GM18507 (cell line): ENCODE results near the gene SQOR.

ENCODE experiments used
- DNase-seq: peaks from one replicate; pipeline ENCODE4 v3.0.0; 2011; ENCODE audit warnings: low read depth; ENCODE audit not compliant: insufficient read length; ENCODE audit errors: extremely low spot score
- FAIRE-seq: peaks from 2 replicates; lab custom pipeline; 2011; peaks lifted over from hg19 to GRCh38; lab: Jason Lieb, UNC

Gene SQOR

DNA sequence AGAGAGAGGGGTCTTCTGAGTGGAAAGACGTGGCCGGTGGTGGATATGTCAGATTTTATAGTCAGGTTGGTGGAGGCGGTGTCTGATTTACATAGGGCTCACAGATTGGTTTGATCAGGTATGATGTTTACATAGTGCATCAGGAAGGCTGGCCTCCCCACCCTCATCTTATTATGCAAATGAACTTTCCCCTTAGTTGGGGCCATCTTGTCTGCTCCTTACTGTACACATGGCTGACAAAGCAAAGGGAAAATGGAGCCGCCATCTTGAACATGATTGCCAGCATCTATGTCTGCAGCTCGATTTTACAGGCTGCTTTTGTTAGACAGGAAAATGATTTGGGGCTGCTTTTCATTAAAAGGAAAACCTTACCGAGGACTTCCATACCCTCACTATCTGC, 19.9 kb downstream of the SQOR start:
- no peak for FAIRE-seq
- no peak for DNase-seq

- FAIRE-seq (no peak), DNase-seq (no peak)
Observed at GRCh38 chr15:45657254-45657653, 22.4 kb downstream of the SQOR start.

- FAIRE-seq = no peak
- no peak for DNase-seq
Observed at GRCh38 chr15:45657764-45658545, 23.1 kb downstream of the SQOR start.

GRCh38 chr15:45660231-45660979, 25.6 kb downstream of the SQOR start:
- DNase-seq (no peak), FAIRE-seq (no peak)

DNA sequence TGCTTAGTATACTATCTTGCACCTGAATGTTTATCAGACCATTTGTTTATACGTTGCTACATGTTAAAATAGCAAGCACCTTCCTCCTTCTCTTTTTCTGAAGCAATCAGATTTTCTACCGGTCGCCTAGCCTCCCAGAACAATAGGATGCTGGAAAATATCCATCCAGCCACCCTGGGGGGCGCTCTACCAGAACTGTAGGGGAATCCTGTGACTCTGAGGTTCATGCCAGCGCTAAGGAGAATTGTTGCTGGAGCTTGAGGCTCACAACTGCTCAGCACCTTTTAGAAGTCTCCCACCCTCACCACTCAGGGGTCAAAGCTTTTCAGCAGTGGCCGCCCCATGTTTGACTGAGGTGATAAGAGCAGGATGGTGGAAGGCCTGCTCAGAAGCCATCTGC, 27.5 kb downstream of the SQOR start:
- DNase-seq = no peak
- FAIRE-seq = no peak

DNA sequence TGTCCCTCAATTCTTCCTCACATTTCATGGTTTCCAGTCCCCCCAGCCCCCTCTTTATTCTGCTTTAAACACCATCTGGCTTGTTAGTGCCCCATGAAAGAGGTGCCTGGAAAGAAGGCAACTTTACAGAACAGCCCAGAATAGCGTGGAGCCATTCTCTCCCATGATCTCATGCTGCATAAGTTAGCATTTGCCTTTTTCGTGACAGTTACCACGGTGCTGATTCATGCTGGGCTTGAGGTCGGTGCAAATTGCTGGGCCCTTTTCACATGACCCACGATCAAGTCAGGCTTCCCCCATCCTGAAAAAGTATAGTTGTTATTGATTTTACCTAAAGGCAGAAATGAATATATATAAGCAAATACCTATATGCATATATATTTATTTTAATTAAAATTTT, 29.6 kb downstream of the SQOR start:
- FAIRE-seq (no peak), DNase-seq (no peak)

- FAIRE-seq (no peak), DNase-seq (no peak)
Observed at GRCh38 chr15:45665261-45665660, 30.4 kb downstream of the SQOR start.

GRCh38 chr15:45666119-45666875, 31.5 kb downstream of the SQOR start:
- FAIRE-seq (no peak), DNase-seq (no peak)

DNA sequence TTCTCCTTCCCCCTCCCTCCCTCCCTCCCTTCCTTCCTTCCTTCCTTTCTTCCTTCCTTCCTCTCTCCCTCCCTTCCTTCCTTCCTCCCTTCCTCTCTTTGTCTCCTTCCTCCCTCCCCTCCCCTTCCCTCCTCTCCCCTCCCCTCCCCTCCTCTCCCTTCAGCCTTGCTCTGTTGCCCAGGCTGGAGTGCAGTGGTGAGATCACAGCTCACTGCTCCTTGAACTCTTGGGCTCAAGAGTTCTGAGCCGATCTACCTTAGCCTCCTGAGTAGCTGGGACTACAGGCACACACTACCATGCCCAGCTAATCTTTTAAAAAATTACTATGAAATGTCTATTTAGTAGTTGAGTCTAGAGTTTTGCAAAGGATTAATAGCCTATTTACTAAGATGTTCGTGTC, 32.2 kb downstream of the SQOR start:
- no peak for FAIRE-seq

DNA sequence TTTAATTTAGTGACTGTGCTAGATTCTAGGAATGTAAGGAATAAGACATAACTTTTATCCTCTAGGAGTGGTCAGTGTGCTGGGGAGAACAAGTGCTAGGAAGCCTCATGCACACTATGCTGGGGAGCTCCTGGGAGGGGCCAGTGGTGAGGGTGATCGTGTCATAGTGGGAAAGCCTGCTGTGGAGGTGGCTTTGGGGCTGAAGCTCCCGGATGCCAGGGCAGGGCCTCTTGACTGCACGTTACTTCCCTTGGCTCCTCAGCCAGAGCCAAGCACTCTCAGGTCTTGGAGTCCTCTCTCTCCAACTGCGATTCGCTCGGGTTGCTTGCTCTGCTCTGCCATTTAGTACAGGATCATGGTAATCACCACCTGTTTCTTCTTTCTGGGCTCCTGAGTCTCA, 33.6 kb downstream of the SQOR start:
- no peak for FAIRE-seq
- no peak for DNase-seq

More for the DNA sequence above, 32.2 kb downstream of the SQOR start:
- DNase-seq = no peak

DNA sequence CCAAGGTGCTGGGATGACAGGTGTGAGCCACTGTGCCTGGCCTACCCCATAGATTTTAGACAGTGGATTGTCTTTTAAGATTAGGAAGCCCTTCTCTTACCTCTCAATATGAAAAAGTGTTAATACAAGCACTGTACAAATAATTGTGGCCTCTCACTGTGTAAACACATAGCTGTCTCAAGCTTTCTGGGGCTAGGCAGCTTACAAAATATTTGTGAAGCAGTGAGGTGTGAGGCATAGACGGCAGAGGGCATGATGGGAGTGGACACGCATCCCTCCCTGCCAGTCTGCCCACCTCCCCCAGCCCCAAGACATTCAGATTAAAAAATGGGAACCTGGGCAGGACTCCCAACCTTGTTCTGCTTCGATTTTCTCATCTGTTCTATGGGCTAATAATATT, 34.6 kb downstream of the SQOR start:
- no peak for DNase-seq
- FAIRE-seq = no peak

- DNase-seq = no peak
Observed at GRCh38 chr15:45670091-45670490, 35.3 kb downstream of the SQOR start.

GRCh38 chr15:45670511-45670910, 35.7 kb downstream of the SQOR start:
- FAIRE-seq = no peak
- DNase-seq = no peak

More at GRCh38 chr15:45670091-45670490, 35.3 kb downstream of the SQOR start:
- no peak for FAIRE-seq

- DNase-seq = no peak
- FAIRE-seq = no peak
Observed at GRCh38 chr15:45674677-45675076, 39.8 kb downstream of the SQOR start.

DNA sequence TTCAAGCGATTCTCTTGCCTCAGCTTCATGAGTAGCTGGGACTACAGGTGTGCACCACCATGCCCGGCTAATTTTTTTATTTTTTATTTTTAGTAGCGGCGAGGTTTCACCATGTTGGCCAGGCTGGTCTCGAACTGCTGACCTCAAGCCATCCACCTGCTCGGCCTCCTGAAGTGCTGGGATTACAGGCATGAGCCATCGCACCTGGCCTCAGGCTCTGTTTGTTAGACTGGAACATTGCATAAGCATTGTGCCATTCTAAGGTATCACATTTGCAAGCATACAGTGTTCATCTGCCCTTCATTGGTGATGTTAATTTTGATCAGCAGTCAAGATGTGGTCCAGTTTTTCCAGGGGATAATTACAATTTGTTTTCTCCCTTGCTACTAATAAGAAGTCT, 43.0 kb downstream of the SQOR start:
- DNase-seq = no peak
- FAIRE-seq = no peak

- no peak for FAIRE-seq
- no peak for DNase-seq
Observed at GRCh38 chr15:45678459-45679178, 43.8 kb downstream of the SQOR start.

DNA sequence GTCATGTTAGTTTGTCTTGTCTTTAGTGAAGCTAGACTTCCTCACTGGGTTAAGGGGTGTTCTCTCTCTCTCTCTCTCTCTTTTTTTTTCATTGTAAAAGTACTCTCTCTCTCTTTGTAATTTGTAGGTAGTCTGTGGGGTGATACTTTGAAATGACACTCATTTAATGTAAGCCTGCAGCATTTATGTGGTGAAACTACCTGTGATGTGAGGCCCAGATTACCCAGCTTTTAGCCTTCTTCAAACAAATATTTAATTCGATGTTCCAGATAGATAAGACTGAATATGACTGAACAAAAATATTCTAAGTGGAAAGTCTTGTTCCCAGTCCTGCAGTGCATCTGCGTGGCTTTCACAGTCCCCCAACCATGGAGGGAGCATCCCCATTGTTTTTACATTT, 49.7 kb downstream of the SQOR start:
- DNase-seq (no peak), FAIRE-seq (no peak)

DNA sequence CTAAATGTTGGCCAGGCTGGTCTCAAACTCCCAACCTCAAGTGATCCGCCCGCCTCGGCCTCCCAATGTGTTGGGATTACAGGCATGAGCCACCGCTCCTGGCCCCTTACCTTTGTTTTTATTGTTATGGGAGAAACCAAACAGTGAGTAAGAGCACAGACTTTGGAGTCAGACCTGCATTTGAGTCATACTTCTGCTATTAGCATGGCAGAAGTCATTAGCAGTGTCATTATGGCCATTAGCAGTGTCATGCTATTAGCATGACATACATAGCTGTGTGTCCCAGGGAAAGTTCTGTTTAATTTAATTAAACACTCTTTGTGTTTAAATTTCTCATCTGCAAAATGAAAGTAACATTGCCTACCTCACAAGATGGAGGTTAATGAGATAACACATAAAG, 54.8 kb downstream of the SQOR start:
- DNase-seq (no peak), FAIRE-seq (no peak)

- FAIRE-seq (no peak), DNase-seq (no peak)
Observed at GRCh38 chr15:45690581-45691260, 55.9 kb downstream of the SQOR start.
